GM21381 (cell line): Measurements from ENCODE around the gene RHOF.
"Not testable (repeated sequence)": the region's sequence is repeated elsewhere in the genome, so short reads cannot be mapped to it uniquely, and the experiment has no call there.

ENCODE experiments used
- ATAC-seq: cut with Tn5 transposase; IDR thresholded peaks from one replicate; pipeline ENCODE4 v1.9.1; 2021; ENCODE audit warnings: mild to moderate bottlenecking, moderate library complexity; ENCODE audit not compliant: unreplicated experiment

RHOF gene

DNA sequence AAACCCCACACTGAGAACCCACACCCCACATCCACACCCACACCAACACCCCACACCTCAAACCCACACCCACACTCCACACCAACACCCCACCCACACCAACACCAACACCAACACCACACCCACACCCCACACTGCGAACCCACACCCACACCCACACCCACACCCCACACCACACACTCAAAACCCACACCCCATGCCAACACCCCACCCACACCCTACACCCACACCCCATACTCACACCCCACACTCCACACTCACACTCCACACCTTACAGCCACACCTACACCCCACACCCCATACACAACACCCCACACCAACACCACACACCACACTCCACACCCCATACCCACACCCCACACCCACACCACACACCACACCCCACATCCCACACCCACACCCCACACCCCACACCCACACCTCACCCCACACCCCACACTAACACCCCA lies 43.0 kb downstream of the RHOF start:
- no peak for ATAC-seq

DNA sequence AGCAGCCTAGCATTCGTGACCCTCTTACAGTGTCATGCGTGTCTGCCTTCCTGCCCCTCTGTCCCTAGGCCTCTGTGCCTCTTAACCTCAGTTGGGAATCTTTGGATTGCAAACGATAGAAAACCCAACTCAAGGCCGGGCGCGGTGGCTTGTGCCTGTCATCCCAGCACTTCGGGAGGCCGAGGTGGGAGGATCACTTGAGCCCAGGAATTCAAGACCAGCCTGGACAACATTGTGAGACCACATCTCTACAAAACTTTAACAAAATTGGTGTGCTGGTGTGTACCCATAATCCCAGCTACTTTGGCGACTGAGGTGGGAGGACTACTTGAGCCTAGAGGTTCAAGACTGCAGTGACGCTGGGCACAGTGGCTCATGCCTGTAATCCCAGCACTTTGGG lies 44.2 kb downstream of the RHOF start:
- ATAC-seq, result no peak

DNA sequence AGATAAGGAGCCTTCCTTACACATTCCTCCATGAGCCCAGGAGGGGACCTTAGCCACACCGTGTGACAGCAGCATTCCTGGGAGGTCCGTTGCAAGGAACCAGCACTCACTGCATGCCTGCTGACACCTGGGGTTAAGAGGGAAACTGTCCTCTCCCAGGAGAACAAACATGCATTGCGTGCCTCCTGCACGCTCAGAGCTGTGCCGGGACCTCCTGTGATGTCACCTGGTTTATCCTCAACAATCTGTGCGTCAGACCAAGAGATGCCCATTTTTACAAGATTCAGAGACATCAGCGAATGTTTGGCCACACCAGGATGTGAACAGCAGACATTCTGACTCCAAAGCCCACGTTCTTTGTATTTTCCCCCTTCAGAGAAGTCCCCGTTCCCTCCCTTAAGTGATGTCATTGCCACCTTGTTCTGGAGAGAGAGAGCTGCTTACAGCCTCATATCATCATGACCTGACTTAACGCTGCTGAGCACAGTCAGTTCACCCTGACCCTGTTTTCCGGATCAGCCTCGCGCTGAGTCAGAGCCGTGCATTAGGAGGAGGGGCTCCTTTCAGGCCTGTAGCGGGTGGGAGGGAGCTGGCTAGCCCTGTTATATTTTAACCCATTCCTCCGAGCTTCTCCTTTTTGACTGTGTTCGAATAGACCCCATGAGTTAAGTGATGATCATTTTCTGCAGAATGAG lies 44.8 kb downstream of the RHOF start:
- no peak for ATAC-seq

DNA sequence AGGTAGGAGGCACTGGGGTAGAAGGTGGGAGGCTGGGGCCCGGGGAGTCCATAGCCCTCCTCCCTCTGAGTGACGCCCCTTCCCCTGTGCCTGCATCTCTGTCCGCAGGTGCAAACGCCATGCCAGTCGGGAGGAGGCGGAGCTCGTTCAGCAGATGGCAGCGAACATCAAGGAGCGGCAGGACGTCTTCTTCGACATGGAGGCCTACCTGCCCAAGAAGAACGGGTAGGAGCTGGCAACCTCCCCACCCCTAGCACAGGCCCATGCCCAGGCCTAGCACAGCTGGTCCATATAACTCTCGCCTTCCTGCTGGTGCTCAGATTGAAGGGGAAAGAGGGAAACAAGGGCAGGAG lies 45.3 kb downstream of the RHOF start:
- no peak for ATAC-seq

DNA sequence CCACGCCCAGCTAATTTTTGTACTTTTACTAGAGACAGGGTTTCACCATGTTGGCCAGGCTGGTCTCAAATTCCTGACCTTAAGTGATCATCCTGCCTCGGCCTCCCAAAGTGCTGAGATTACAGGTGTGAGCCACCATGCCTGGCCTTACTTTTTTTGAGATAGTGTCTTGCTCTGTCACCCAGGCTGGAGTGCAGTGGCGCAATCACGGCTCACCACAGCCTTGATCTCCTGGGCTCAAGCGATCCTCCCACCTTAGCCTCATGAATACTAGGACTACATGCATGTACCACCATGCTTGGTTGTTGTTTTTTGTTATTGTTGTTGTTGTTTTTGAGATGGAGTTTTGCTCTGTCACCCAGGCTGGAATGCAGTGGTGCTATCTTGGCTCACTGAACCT lies 47.9 kb downstream of the RHOF start:
- not testable (repeated sequence) for ATAC-seq

DNA sequence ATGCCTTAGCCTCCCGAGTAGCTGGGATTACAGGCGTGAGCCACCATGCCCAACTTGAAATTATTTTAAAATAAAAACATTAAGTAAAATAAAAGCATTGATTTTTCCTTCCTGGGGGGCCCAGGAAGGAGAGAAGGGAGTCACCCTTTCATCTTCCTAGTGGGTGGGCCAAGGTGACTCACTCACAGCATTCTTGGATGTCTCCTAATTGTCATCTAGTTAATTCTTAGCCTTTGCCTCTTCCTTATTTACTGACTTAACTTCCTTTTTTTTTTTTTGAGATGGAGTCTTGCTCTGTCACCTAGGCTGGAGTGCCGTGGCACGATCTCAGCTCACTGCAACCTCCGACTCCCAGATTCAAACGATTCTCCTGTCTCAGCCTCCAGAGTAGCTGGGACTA lies 51.7 kb downstream of the RHOF start:
- no peak for ATAC-seq

DNA sequence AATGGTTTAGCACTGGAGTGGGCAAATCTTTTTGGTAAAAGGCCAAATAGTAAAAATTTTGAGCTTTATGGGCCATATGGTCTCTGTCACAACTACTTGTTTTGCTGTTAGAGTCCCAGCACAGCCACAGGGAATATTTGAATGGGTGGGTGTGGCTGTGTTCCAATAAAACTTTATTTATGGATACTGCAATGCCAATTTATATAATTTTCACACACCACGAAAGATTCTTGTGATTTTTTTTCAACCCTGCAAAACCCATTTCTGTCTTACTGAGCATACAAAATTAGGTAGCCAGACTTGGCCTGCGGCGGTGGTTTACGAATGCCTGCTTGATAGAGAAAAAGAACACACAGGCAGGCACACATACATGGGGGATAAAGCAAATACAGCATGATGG lies 52.6 kb downstream of the RHOF start:
- no peak for ATAC-seq

DNA sequence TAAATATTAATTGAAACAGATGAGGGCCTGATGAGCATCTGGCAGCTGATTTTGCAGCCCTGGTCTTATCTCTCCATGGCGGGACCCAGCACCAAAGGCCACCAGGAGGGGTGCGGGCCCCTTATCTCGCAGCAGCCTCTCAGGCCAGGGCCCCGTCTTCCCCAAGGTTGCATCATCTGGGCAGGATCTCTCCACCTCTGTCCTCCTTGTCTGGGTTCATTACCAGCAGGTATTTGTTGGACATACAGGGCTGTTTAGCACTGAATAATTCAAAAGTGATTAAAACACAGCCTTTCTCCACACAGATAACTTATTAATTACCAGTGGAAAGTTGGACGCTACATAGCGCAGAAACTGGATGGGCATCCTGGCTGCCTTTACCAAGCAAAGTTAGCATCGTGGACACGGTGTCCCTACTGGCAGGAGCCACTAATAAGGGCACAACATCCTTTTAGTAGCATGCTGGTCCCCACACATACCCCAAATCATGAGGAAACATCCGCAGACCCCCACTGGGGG lies 55.1 kb downstream of the RHOF start:
- ATAC-seq, result no peak

DNA sequence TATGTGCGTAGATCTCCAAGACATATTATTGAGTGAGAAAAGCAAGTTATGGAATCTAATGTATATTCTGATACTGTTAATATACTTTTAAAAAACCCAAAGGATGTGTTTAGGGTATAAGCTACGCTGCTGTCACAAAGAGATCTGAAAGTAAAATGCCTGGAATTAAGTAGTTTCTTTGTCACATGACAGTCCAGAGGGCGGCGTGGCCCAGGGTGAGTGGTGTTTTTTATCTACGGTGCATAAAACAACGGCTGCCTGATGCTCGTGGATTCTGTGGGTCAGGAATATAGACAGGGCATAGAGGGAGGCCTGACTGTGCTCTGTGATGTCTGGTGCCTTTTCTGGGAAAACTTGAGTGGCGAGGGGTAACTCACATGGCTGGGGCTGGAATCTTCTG lies 59.6 kb downstream of the RHOF start:
- ATAC-seq, result no peak

DNA sequence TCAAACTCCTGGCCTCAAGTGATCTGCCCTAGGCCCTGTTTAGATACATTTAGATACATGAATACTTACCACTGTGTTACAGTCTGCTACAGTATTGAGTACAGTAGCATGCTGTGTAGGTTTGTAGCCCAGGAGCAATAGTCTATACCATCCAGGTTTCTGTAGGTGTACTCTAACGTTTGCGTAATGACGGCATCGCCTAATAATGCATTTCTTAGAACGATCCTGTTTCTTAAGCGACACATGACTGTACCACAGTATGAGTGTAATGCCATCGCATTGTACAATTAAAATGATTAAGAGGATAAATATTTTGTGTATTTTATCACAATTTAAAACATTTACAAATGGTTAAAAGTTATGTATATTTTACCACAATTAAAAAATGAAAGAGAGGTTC lies 62.0 kb downstream of the RHOF start:
- ATAC-seq, result no peak

DNA sequence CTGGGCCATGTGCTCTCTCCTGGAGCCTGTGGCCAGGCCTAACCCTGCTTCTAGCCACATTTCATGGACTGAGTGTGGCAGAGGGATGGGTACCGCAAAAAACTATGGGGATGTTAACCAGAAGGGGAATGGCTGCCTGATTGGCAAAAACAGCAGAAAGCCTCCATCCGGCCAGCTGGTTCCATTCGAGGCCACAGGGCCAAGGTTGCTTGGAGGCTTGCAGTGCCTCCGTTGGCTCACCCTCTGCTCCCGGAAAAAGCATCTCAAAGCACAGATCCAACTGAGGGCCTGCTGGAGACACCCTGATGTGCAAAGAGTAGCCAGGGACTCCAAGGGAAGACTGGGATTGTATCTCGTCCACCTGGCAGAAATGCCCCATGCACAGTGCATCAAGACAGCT lies 64.5 kb downstream of the RHOF start:
- no peak for ATAC-seq
